Uterus (tissue), 4 donors: ENCODE data around the gene SIT1. TPM values are rescaled to one million over a fixed set of nuclear protein-coding genes. Genes with fewer than 3 reads are reported as not detected.

ENCODE experiments used
- DNase-seq, 2 donors: peaks; one replicate each; pipeline ENCODE4 v3.0.0-alpha.2; 2019 to 2020
- H3K27ac ChIP-seq, 2 donors: fragments of 200-600 bp; sonication (generic); 1 replicate in 1 of 2; 2 replicates in 1 of 2; pipeline ENCODE4 v1.5.1; 2016 to 2018
- H3K27me3 ChIP-seq, 2 donors: fragments of 200-600 bp; sonication (generic); one replicate each; pipeline ENCODE4 v1.5.1; 2018 to 2019; ENCODE audit warnings: control low read depth in 1 of 2
- H3K36me3 ChIP-seq, 2 donors: fragments of 200-600 bp; sonication (generic); one replicate each; pipeline ENCODE4 v1.5.1; 2019; ENCODE audit warnings: control low read depth in 1 of 2
- H3K4me1 ChIP-seq, 2 donors: fragments of 200-600 bp; sonication (generic); one replicate each; pipeline ENCODE4 v1.5.1; 2018 to 2019; ENCODE audit warnings: control low read depth in 1 of 2
- H3K4me3 ChIP-seq, 2 donors: fragments of 200-600 bp; sonication (generic); 1 replicate in 1 of 2; 2 replicates in 1 of 2; pipeline ENCODE4 v1.5.1; 2018 to 2019; ENCODE audit warnings: mild to moderate bottlenecking in 1 of 2
- H3K9me3 ChIP-seq, 2 donors: fragments of 200-600 bp; sonication (generic); one replicate each; pipeline ENCODE4 v1.5.1; 2019; ENCODE audit warnings: control low read depth in 1 of 2
- CTCF ChIP-seq, 4 experiments: fragments of 200-600 bp in 2 of 4; fragments of 450-650 bp in 2 of 4; sonication (generic) in 2 of 4; IDR thresholded peaks; one replicate each; pipeline ENCODE4 v1.5.1; 2016 to 2019; ENCODE audit warnings: antibody characterized with exemption in 4 of 4, mild to moderate bottlenecking in 2 of 4, moderate library complexity in 1 of 4
- POLR2A ChIP-seq, 2 donors: fragments of 450-650 bp; IDR thresholded peaks; one replicate each; pipeline ENCODE4 v1.6.1; 2016; ENCODE audit warnings: antibody characterized with exemption in 2 of 2, mild to moderate bottlenecking in 1 of 2, moderate library complexity in 1 of 2
- intact Hi-C: fragments of 100-400 bp; cut with DNase I; formaldehyde crosslinking; loops from one replicate; pipeline ENCODE4 v1.15.1; 2023; ENCODE audit warnings: low total_unique reads
- total RNA-seq, 4 donors: library from RNA; depleted of rRNA in 3 of 4; stranded (reverse); fragments of >200 nt in 3 of 4; gene quantifications; one replicate each; pipeline versions ENCODE4 v1.1.0 to v1.2.4, GENCODE V29; 2014 to 2023
- donor health status: DM: yes; HTN: yes; CAD: no.

SIT1 gene
- total RNA-seq, 4 donors from 2014 or later, result 0.21 to 0.51 TPM; not detected in 2

- Histone ChIP-seq H3K27ac (peak overlapping the region; percentile 63 to 79), H3K9me3 (no peaks in the 10 kb centered on the region), H3K4me3 (peak overlapping the region; percentile 36 to 52), H3K36me3 (no peaks in the 10 kb centered on the region), H3K4me1 (peaks cover 0 to 6% of the 10 kb centered on the region in 2 donors), H3K27me3 (no peaks in the 10 kb centered on the region)
- intact Hi-C loops, result no loop called here
- DNase-seq, result peak in 1 of 2 donors; percentile 47
- TF ChIP-seq CTCF (IDR thresholded peaks at IDR 0.05) (no peak), POLR2A (IDR thresholded peaks at IDR 0.05) (no peak)
These were observed 14.7 kb upstream of the SIT1 start for GRCh38 chr9:35665471-35665818.

GRCh38 chr9:35664531-35665470 is 14.1 kb upstream of the SIT1 start, which contains the start of gene ARHGEF39:
TSS of gene ARHGEF39 (minus strand) at chr9:35665195. CDS start at chr9:35665169, 26 bp downstream.
- TF ChIP-seq CTCF (IDR thresholded peaks at IDR 0.05) (peak in 1 of 4 experiments; percentile 29), POLR2A (IDR thresholded peaks at IDR 0.05) (peak; percentile 24 to 25)
- H3K27me3 ChIP-seq, result no peaks in the 10 kb centered on the region
- DNase-seq, result peak; percentile 68 to 81
- H3K4me3 ChIP-seq, result peak within 1 kb of the TSS; percentile 36 to 52
- H3K4me1 ChIP-seq, result peaks cover 0 to 6% of the 10 kb centered on the region in 2 donors
- intact Hi-C loops, result no loop called here
- H3K9me3 ChIP-seq, result no peaks in the 10 kb centered on the region
- no peaks in the 10 kb centered on the region for H3K36me3 ChIP-seq
- H3K27ac ChIP-seq, result peak within 1 kb of the TSS; percentile 63 to 79

GRCh38 chr9:35662437-35662836 is 11.7 kb upstream of the SIT1 start:
- H3K36me3 ChIP-seq, result no peaks in the 10 kb centered on the region
- H3K27ac ChIP-seq, result peak overlapping the region; percentile 96 to 99
- DNase-seq, result no peak
- peaks cover 0 to 6% of the 10 kb centered on the region in 2 donors for H3K4me1 ChIP-seq
- TF ChIP-seq POLR2A (IDR thresholded peaks at IDR 0.05), result no peak
- no peak for TF ChIP-seq CTCF (IDR thresholded peaks at IDR 0.05)
- intact Hi-C loops, result no loop called here
- no peaks in the 10 kb centered on the region for H3K27me3 ChIP-seq
- H3K4me3 ChIP-seq, result no peak overlapping the region
- no peaks in the 10 kb centered on the region for H3K9me3 ChIP-seq

GRCh38 chr9:35661756-35662350 is 11.1 kb upstream of the SIT1 start:
- Histone ChIP-seq H3K4me3 (no peak overlapping the region), H3K9me3 (no peaks in the 10 kb centered on the region), H3K27ac (peak overlapping the region; percentile 96 to 99), H3K4me1 (peaks cover 0 to 6% of the 10 kb centered on the region in 2 donors), H3K36me3 (no peaks in the 10 kb centered on the region), H3K27me3 (no peaks in the 10 kb centered on the region)
- no peak for DNase-seq
- intact Hi-C loops, result no loop called here
- TF ChIP-seq POLR2A (IDR thresholded peaks at IDR 0.05) (no peak), CTCF (IDR thresholded peaks at IDR 0.05) (no peak)

- H3K4me1 ChIP-seq, result peaks cover 0 to 6% of the 10 kb centered on the region in 2 donors
These were observed 10.3 kb upstream of the SIT1 start for GRCh38 chr9:35660966-35661415.

More at GRCh38 chr9:35660966-35661415, 10.3 kb upstream of the SIT1 start:
- intact Hi-C loops, result no loop called here
- no peaks in the 10 kb centered on the region for H3K27me3 ChIP-seq
- no peaks in the 10 kb centered on the region for H3K36me3 ChIP-seq
- TF ChIP-seq POLR2A (IDR thresholded peaks at IDR 0.05), result no peak
- peak; percentile 37 to 62 (median 52) for TF ChIP-seq CTCF (IDR thresholded peaks at IDR 0.05)
- H3K4me3 ChIP-seq, result no peak overlapping the region
- peak overlapping the region; percentile 96 to 99 for H3K27ac ChIP-seq
- H3K9me3 ChIP-seq, result no peaks in the 10 kb centered on the region
- DNase-seq, result peak in 1 of 2 donors; percentile 36
